ENCODE results near the gene HCN4.

Gene HCN4

GRCh38 chr15:73335026-73335425 lies 33.7 kb downstream of the HCN4 start:
- H3K4me3 ChIP-seq (ENCODE audit: low read depth, low read length) = no peak overlapping the region
- no peak for DNase-seq (ENCODE audit: low read depth)
- no peak for TF ChIP-seq CTCF (conservative IDR thresholded peaks at IDR 0.05; ENCODE audit: low read depth, low read length)

DNA sequence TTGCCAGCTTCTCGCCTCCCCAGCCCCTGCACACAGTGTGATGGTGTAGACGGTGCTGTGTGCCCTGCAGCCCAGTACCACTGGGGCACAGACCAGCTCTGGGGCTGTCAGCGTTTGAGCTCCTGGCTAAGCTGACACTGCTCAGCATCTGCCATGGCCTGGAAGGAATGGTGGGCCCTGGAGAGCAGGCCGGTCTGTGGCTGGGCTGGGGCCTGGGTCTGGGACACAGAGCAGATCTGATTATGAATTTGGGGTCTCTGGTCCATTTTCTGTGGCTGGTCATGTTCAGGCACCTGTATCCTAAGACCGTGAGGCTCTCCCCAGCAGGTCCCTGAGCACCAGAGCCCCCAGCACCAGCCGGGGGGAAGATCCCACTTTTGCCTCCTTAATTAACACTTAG lies 34.7 kb downstream of the HCN4 start:
- H3K4me3 ChIP-seq (ENCODE audit: low read depth, low read length) = no peak overlapping the region
- DNase-seq (ENCODE audit: low read depth) = no peak
- TF ChIP-seq CTCF (conservative IDR thresholded peaks at IDR 0.05; ENCODE audit: low read depth, low read length) = no peak

DNA sequence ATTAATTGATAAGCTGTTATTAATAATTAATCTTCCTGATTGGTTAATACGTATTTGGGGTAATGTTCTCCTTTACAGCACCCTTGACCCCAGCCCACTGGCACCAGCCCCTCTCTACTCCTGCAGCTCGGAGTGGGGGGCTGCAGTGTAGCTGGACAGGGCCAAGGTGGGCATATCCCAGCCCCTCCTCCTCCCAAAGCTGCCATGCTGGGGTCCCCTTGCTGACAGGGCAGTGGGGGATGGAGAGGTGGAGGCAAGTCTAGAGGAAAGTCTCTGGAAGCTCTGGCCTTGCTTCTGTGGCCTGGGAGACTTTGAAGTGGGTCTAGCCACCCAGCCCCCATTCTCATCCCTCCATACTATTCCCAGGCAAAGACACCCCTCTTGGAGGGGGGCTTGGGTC lies 35.8 kb downstream of the HCN4 start:
- H3K4me3 ChIP-seq (ENCODE audit: low read depth, low read length) = no peak overlapping the region
- no peak for DNase-seq (ENCODE audit: low read depth)
- TF ChIP-seq CTCF (conservative IDR thresholded peaks at IDR 0.05; ENCODE audit: low read depth, low read length) = no peak

DNA sequence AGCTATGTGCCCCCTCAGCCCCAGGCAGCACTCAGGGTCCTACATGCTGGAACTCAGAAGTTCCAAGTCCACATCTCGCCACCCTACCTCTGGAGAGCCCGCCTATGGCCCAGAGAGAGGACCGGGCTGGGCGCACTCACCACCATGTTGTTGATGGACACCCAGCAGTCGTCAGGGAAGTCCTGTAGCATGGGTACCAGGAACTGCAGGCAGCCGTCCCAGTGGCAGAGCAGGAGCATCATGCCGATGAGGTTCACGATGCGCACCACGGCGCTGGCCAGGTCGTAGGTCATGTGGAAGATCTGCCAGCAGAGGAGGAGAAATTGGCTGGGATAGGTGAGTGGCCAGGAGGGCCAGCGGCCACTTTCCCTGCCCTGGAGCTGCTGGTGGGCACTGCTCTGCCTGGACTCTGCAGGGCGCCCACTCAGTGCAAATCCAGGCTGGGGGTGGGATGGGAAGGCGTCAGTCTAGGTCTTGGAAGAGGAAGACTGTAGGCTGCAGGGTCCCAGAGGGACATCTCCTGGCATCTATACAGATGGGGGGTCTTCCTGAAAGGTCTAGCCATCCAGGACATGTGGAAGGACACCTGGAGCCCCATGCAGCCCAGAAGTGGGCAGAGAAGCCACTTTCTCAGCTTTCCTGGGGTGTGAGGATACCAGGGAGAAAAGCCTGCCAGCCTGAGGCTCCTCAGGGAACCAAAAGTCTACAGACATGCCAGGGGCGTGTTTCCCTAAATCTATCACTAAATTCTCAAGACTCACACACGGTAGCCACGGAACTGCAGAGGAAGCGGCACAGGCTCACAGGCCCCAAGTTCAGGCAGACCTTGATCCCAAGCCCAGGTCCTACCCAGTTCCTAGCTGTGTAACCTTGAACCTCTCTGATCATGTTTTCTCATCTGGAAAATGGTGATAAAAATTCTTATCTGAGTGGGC lies 36.5 kb downstream of the HCN4 start:
- no peak for DNase-seq (ENCODE audit: low read depth)
- no peak overlapping the region for H3K4me3 ChIP-seq (ENCODE audit: low read depth, low read length)
- TF ChIP-seq CTCF (conservative IDR thresholded peaks at IDR 0.05; ENCODE audit: low read depth, low read length) = no peak

DNA sequence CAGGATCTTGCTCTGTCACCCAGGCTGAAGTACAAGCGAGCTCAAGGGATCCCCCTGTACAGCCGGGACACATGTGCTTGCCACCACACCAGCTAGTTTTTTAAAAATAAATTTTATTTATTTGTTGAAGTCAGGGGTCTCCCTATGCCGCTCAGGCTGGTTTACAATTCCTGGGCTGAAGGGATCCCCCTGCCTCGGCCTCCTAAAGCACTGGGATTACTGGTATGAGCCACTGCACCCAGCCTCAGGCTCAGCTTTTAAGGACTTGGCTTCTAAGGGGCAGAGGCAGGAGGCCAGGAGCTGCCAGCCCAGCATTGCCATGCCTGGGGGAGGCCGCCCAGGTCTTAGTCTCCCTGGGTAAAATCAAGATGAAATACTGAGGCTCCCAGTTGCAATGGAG lies 37.3 kb downstream of the HCN4 start:
- no peak for DNase-seq (ENCODE audit: low read depth)
- no peak overlapping the region for H3K4me3 ChIP-seq (ENCODE audit: low read depth, low read length)
- no peak for TF ChIP-seq CTCF (conservative IDR thresholded peaks at IDR 0.05; ENCODE audit: low read depth, low read length)

GRCh38 chr15:73330206-73331051 lies 38.3 kb downstream of the HCN4 start:
- TF ChIP-seq CTCF (conservative IDR thresholded peaks at IDR 0.05; ENCODE audit: low read depth, low read length) = no peak
- H3K4me3 ChIP-seq (ENCODE audit: low read depth, low read length) = no peak overlapping the region
- no peak for DNase-seq (ENCODE audit: low read depth)

Measured in choroid plexus epithelial cell (primary cell).